ENCODE results near the gene GPR152.

- no peak for TF ChIP-seq EZH2 (IDR thresholded peaks at IDR 0.05; ENCODE audit: insufficient read depth, poor library complexity, severe bottlenecking)
- TF ChIP-seq EZH2phosphoT487 (IDR thresholded peaks at IDR 0.05; ENCODE audit: insufficient read depth, low read depth) = no peak
Measured at GRCh38 chr11:67415501-67416304, 36.8 kb downstream of the GPR152 start, which contains the start of gene CARNS1.
